ENCODE results near the gene RASSF3.
"Not testable (repeated sequence)": the region's sequence is repeated elsewhere in the genome, so short reads cannot be mapped to it uniquely, and the experiment has no call there.

The RASSF3 gene

GRCh38 chr12:64670919-64671639, 60.8 kb downstream of the RASSF3 start:
- no peak for DNase-seq (ENCODE audit: low spot score)

- DNase-seq (ENCODE audit: low spot score) = no peak
Observed at GRCh38 chr12:64671681-64672080, 61.4 kb downstream of the RASSF3 start.

GRCh38 chr12:64672925-64673409, 62.7 kb downstream of the RASSF3 start:
- no peak for DNase-seq (ENCODE audit: low spot score)

- DNase-seq (ENCODE audit: low spot score) = peak; percentile 48
Observed at GRCh38 chr12:64673490-64674169, 63.3 kb downstream of the RASSF3 start.

GRCh38 chr12:64674367-64674922, 64.2 kb downstream of the RASSF3 start:
- no peak for DNase-seq (ENCODE audit: low spot score)

GRCh38 chr12:64675795-64676194, 65.5 kb downstream of the RASSF3 start:
- DNase-seq (ENCODE audit: low spot score) = no peak

- no peak for DNase-seq (ENCODE audit: low spot score)
Observed at GRCh38 chr12:64678248-64678647, 68.0 kb downstream of the RASSF3 start.

- DNase-seq (ENCODE audit: low spot score) = no peak
Observed at GRCh38 chr12:64678835-64679234, 68.5 kb downstream of the RASSF3 start.

GRCh38 chr12:64679487-64680001, 69.2 kb downstream of the RASSF3 start:
- DNase-seq (ENCODE audit: low spot score) = peak; percentile 78

GRCh38 chr12:64680235-64680634, 69.9 kb downstream of the RASSF3 start:
- DNase-seq (ENCODE audit: low spot score) = no peak

GRCh38 chr12:64681200-64682052, 71.1 kb downstream of the RASSF3 start:
- no peak for DNase-seq (ENCODE audit: low spot score)

- DNase-seq (ENCODE audit: low spot score) = no peak
Observed at GRCh38 chr12:64682572-64683277, 72.4 kb downstream of the RASSF3 start.

- no peak for DNase-seq (ENCODE audit: low spot score)
Observed at GRCh38 chr12:64683816-64684543, 73.7 kb downstream of the RASSF3 start.

- DNase-seq (ENCODE audit: low spot score) = no peak
Observed at GRCh38 chr12:64685050-64685449, 74.8 kb downstream of the RASSF3 start.

GRCh38 chr12:64685605-64686004, 75.3 kb downstream of the RASSF3 start:
- DNase-seq (ENCODE audit: low spot score) = no peak

- peak; percentile 28 for DNase-seq (ENCODE audit: low spot score)
Observed at GRCh38 chr12:64687816-64688215, 77.5 kb downstream of the RASSF3 start.

GRCh38 chr12:64688219-64688618, 77.9 kb downstream of the RASSF3 start:
- no peak for DNase-seq (ENCODE audit: low spot score)

GRCh38 chr12:64688715-64689114, 78.4 kb downstream of the RASSF3 start:
- no peak for DNase-seq (ENCODE audit: low spot score)

GRCh38 chr12:64690236-64690635, 79.9 kb downstream of the RASSF3 start:
- DNase-seq (ENCODE audit: low spot score) = not testable (repeated sequence)

GRCh38 chr12:64691227-64691794, 81.0 kb downstream of the RASSF3 start:
- no peak for DNase-seq (ENCODE audit: low spot score)
